Tibial artery (tissue), 4 donors: ENCODE measurements around the gene SHC4.

Experiments used
- DNase-seq, 2 donors: peaks; one replicate each; pipeline ENCODE4 v3.0.0-alpha.2; 2019
- H3K27ac ChIP-seq, 2 donors: fragments of 200-600 bp; sonication (generic) in 1 of 2; 1 replicate in 1 of 2; 2 replicates in 1 of 2; pipeline ENCODE4 v1.5.1; 2018 to 2019; ENCODE audit warnings: mild to moderate bottlenecking in 1 of 2
- H3K27me3 ChIP-seq, 2 donors: fragments of 200-600 bp; sonication (generic) in 1 of 2; one replicate each; pipeline versions ENCODE4 v1.5.1 to v1.6.0; 2016 to 2019
- H3K36me3 ChIP-seq, 3 donors: fragments of 200-600 bp; sonication (generic) in 2 of 3; one replicate each; pipeline ENCODE4 v1.5.1; 2016 to 2019; ENCODE audit warnings: mild to moderate bottlenecking in 2 of 3
- H3K4me1 ChIP-seq, 4 donors: fragments of 200-600 bp; sonication (generic) in 2 of 4; 1 replicate in 3 of 4; 2 replicates in 1 of 4; pipeline ENCODE4 v1.5.1; 2016 to 2019
- H3K4me3 ChIP-seq, 2 donors: fragments of 200-600 bp; sonication (generic) in 1 of 2; 1 replicate in 1 of 2; 2 replicates in 1 of 2; pipeline ENCODE4 v1.5.1; 2018 to 2019; ENCODE audit warnings: mild to moderate bottlenecking in 2 of 2
- H3K9me3 ChIP-seq, 3 donors: fragments of 200-600 bp; sonication (generic) in 1 of 3; one replicate each; pipeline ENCODE4 v1.5.1; 2016 to 2019
- intact Hi-C: fragments of 100-400 bp; cut with DNase I; formaldehyde crosslinking; loops from one replicate; pipeline ENCODE4 v1.15.0; 2023; ENCODE audit warnings: low total_unique reads
- TF ChIP-seq, protein P1 (sequence below), 2 experiments: fragments of 200-600 bp in 1 of 2; fragments of 450-650 bp in 1 of 2; IDR thresholded peaks; one replicate each; pipeline ENCODE4 v1.5.1; 2017 to 2019; ENCODE audit warnings: antibody characterized with exemption in 2 of 2, mild to moderate bottlenecking in 1 of 2, moderate library complexity in 1 of 2

Gene SHC4

DNA sequence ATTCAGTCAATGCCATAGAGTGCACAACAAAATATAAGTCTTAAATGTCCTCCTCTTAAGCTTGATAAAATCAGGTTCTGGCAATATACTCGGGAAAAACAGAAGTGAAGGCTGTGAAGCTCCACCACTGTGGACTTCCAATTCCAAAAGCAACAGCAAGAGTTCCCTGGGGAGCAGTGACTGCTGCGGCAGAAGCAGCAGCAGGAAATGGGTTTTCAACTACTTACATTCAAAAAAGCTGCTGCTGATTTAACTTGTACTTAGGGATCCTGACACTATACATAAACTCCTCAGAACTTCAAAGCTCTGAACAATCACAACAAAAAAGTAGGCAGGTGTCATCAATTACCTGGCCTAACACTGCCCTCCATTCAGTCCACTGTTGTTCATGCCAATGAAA is 157.6 kb downstream of the SHC4 start:
- no peak overlapping the region for H3K27ac ChIP-seq
- intact Hi-C loops, result loop anchor here (10.0 kb wide), 1 partner anchor 161 kb away; the partner anchor contains the start of gene FBN1
- DNase-seq, result no peak

DNA sequence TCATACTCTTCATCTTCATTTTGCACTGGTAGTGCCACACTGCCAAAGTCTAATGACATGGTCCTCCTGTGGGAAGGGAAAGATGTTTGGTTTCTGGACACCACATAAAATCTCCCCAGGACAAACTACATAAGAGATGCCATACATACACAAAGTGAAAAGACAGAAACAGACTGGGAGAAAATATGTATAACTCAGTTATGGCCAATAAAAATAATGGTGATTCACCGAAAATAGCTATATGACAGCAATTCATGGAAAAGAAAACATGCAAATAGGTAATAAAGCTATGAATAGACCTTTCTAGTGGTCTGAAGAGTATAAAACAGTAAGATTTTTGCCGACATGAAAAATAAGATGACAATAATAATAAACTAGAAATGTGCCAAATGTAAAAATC is 158.1 kb downstream of the SHC4 start:
- peaks cover 0 to 16% (median 9%) of the 10 kb centered on the region in 4 donors for H3K4me1 ChIP-seq
- no peaks in the 10 kb centered on the region for H3K9me3 ChIP-seq
- H3K27me3 ChIP-seq, result no peaks in the 10 kb centered on the region
- no peaks in the 10 kb centered on the region for H3K36me3 ChIP-seq
- intact Hi-C loops, result loop anchor here (10.0 kb wide), 1 partner anchor 161 kb away; the partner anchor contains the start of gene FBN1
- no peak for DNase-seq
- TF ChIP-seq, protein P1, sequence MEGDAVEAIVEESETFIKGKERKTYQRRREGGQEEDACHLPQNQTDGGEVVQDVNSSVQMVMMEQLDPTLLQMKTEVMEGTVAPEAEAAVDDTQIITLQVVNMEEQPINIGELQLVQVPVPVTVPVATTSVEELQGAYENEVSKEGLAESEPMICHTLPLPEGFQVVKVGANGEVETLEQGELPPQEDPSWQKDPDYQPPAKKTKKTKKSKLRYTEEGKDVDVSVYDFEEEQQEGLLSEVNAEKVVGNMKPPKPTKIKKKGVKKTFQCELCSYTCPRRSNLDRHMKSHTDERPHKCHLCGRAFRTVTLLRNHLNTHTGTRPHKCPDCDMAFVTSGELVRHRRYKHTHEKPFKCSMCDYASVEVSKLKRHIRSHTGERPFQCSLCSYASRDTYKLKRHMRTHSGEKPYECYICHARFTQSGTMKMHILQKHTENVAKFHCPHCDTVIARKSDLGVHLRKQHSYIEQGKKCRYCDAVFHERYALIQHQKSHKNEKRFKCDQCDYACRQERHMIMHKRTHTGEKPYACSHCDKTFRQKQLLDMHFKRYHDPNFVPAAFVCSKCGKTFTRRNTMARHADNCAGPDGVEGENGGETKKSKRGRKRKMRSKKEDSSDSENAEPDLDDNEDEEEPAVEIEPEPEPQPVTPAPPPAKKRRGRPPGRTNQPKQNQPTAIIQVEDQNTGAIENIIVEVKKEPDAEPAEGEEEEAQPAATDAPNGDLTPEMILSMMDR (IDR thresholded peaks at IDR 0.05), result no peak
- H3K4me3 ChIP-seq, result no peak overlapping the region
- no peak overlapping the region for H3K27ac ChIP-seq

More for the DNA sequence above, 157.6 kb downstream of the SHC4 start:
- Histone ChIP-seq H3K4me1 (peaks cover 0 to 16% (median 6%) of the 10 kb centered on the region in 4 donors), H3K4me3 (no peak overlapping the region), H3K36me3 (no peaks in the 10 kb centered on the region), H3K9me3 (no peaks in the 10 kb centered on the region), H3K27me3 (no peaks in the 10 kb centered on the region)
- TF ChIP-seq, protein P1 (IDR thresholded peaks at IDR 0.05), result no peak

DNA sequence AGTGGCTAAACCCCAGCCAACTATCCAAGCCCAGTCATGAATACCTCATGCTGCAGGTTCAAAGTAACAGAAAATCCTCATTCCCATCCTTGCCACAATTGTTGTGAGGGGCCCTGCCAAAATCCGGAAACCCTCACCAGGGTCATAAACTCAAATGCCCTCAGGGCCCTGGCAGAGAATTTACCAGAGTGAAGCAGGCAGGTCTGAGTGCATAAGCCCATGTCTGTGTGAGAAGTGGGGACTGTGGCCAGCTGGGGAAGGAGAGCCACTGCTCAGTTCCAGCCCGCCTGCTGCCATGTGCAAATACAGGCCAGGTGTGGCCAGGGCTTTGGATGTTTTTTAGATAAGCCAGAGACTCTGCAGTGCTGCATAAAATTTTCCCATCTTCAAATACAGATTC is 159.8 kb downstream of the SHC4 start:
- no peak overlapping the region for H3K4me3 ChIP-seq
- DNase-seq, result no peak
- intact Hi-C loops, result loop anchor here (10.0 kb wide), 1 partner anchor 159 kb away; the partner anchor contains the start of gene FBN1
- no peaks in the 10 kb centered on the region for H3K27me3 ChIP-seq
- H3K9me3 ChIP-seq, result no peaks in the 10 kb centered on the region
- peaks cover 0 to 10% (median 6%) of the 10 kb centered on the region in 4 donors for H3K4me1 ChIP-seq
- H3K27ac ChIP-seq, result no peak overlapping the region
- H3K36me3 ChIP-seq, result no peaks in the 10 kb centered on the region
- TF ChIP-seq, protein P1 (IDR thresholded peaks at IDR 0.05), result no peak

DNA sequence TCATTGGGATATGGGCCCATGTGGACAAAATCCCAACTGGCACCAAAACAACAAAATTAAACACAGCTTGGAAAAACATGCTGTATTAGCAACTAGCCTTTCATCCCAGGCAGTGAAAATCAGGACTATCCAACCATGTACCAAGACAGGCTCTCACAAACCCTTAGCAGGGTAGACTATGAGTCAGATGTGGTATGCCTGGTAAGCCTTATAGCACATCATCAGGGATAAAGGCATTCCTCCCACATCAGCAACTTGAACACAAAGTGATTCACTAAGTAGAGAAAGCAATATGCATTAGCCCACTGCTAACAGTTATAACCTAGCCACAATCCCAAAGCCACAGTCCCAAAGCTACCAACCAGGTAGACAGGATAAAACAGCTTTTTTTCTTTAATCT is 160.9 kb downstream of the SHC4 start:
- Histone ChIP-seq H3K36me3 (no peaks in the 10 kb centered on the region), H3K9me3 (no peaks in the 10 kb centered on the region), H3K4me1 (peaks cover 0 to 10% (median 6%) of the 10 kb centered on the region in 4 donors), H3K27me3 (no peaks in the 10 kb centered on the region), H3K27ac (no peak overlapping the region), H3K4me3 (no peak overlapping the region)
- TF ChIP-seq, protein P1 (IDR thresholded peaks at IDR 0.05), result no peak
- no peak for DNase-seq
- intact Hi-C loops, result loop anchor here (10.0 kb wide), 1 partner anchor 158 kb away; the partner anchor contains the start of gene FBN1

DNA sequence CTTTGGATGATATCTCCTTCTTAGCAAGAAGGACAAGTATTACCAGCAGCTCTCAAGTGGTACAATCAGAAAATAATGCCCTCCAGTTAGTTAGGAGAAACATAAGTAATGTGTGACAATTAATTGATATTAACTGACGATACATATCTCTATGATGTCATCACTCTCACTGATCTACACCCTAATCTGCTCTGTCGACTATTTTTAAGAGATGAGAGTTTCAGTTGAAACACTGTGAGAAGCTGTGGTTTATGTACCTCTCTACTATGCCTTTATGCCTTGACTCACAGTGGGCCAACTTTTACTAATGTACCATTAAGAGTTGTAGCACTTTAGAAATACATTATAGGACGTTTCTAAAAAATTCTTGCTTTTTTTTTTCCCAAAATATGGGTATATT is 161.5 kb downstream of the SHC4 start:
- no peaks in the 10 kb centered on the region for H3K9me3 ChIP-seq
- intact Hi-C loops, result loop anchor here (10.0 kb wide), 1 partner anchor 157 kb away; the partner anchor contains the start of gene FBN1
- H3K27ac ChIP-seq, result no peak overlapping the region
- TF ChIP-seq, protein P1 (IDR thresholded peaks at IDR 0.05), result no peak
- no peak overlapping the region for H3K4me3 ChIP-seq
- DNase-seq, result no peak
- no peaks in the 10 kb centered on the region for H3K36me3 ChIP-seq
- peaks cover 0 to 10% (median 6%) of the 10 kb centered on the region in 4 donors for H3K4me1 ChIP-seq
- no peaks in the 10 kb centered on the region for H3K27me3 ChIP-seq
